Esophagus mucosa (tissue), 1 donor: Measurements from ENCODE around the gene PPM1M. TPM values are rescaled to one million over a fixed set of nuclear protein-coding genes. Genes with fewer than 3 reads are reported as not detected.
"Not testable (repeated sequence)": the region's sequence is repeated elsewhere in the genome, so short reads cannot be mapped to it uniquely, and the experiment has no call there.

Source experiments
- ATAC-seq: fragments of 200-7000 bp; cut with Tn5 transposase; one replicate; pipeline ENCODE4 v1.9.1; 2020
- total RNA-seq: library from RNA; stranded (reverse); gene quantifications from one replicate; pipeline ENCODE4 v1.2.4, GENCODE V29; 2023
- donor health status: DM: yes; HTN: yes; CAD: no.

The PPM1M gene
- total RNA-seq, 1 donor from 2014 or later = 9.5 TPM

DNA sequence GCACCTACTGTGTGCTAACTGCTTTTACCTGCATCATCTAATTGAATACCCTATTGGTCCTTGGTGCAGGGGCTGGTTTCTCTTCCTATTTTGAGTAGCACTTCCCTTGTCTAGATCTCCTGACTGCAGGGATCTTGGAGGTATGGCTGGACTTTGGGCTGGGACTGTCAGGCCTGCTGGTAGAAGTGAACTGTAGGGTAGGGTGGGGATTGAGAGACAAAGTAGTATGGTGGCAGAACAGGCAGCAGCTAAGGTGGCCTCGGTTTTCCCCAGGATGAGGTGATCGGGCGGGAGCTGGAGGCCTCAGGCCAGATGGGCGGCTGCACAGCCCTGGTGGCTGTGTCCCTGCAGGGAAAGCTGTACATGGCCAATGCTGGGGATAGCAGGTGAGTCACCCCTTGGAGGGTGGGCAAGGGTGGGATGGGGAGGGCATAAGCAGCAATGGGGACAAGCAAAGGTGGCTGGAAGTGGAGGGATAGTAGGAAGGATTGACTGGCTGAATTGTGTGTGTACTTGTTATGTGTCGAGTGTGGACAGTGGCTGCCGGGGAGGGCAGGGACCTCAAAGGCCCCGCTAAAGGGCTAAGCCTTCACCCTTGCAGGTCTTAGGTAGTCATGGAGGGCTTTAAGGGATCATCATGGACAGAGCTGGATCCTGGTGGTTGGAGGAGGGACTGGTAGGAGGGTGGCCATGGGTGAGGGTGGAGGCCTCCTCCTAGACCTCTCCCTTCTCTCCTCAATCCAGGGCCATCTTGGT lies 2.0 kb downstream of the PPM1M start:
- no peak for ATAC-seq

DNA sequence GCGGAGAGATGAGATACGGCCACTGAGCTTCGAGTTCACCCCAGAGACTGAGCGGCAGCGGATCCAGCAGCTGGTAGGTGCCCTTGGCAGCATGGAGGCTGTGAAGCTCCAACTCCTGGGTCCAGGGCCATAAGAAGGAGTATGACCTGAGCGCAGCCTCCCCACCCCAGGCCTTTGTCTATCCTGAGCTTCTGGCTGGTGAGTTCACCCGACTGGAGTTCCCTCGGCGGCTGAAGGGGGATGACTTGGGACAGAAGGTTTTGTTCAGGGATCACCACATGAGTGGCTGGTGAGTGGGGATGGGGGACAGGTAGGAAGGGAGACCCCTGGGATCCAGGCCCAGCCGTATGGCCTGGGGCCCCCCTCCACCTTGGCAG lies 2.6 kb downstream of the PPM1M start:
- ATAC-seq = no peak

DNA sequence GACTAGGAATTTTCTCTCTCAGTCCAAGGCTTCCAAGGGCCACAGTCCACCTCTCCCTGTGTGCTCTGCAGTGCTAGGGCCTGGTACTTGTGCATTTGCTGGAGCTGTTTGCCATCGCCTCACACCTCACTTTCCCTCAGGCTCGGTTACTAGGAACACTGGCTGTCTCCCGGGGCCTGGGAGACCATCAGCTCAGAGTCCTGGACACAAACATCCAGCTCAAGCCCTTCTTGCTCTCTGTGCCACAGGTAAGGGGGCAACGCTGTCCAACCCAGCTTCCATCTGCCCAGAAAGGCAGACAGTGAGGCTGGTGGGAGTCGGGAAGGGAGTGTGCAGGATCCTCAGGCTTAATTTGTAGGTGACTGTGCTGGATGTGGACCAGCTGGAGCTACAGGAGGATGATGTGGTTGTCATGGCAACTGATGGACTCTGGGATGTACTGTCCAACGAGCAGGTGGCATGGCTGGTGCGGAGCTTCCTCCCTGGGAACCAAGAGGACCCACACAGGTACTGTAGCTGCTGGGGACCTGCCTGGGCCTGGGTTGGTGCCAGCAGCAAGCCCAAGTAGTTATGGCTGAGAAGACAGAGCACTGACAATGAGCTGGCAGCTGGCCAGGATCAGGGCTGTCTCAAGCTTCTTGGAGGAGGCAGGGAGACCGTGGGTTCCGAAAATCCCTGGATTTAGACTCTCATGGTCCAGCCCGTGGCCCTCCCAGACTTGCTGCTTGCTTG lies 3.4 kb downstream of the PPM1M start:
- no peak for ATAC-seq

DNA sequence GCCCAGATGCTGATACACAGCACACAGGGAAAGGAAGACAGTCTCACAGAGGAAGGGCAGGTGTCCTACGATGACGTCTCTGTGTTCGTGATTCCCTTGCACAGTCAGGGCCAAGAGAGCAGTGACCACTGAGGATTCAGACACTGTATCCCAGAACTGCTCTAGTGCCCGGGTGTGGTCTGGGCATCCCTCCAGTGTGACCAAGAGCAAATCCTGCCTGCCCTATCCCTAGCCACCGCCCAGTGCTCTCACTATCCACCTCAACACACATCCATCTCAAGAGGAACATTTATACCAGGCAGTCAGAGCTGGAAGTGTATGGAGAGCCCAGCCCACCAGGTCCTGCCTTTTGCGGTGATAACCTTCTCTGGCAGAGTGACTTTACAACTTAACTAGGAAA lies 4.1 kb downstream of the PPM1M start:
- no peak for ATAC-seq

DNA sequence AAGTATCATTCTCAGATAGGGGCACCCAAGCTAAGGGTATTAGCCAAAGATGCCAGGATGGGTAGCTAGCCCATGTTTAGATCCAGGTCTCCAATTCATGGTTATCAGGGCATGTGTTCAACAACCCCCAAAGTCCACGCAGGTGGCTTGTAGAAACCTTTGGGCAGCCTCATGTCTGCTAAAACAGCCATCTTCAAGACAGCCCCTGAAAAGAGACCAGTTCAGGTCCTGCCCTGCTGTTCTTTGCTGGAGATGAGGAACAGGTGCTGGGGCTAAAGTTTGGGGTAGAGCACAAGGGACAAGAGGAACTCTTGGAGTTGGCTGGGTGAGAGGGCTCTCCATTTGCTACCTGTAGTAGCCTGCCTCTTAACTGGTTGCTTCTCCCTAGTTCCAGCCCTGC lies 4.6 kb downstream of the PPM1M start:
- ATAC-seq = no peak

DNA sequence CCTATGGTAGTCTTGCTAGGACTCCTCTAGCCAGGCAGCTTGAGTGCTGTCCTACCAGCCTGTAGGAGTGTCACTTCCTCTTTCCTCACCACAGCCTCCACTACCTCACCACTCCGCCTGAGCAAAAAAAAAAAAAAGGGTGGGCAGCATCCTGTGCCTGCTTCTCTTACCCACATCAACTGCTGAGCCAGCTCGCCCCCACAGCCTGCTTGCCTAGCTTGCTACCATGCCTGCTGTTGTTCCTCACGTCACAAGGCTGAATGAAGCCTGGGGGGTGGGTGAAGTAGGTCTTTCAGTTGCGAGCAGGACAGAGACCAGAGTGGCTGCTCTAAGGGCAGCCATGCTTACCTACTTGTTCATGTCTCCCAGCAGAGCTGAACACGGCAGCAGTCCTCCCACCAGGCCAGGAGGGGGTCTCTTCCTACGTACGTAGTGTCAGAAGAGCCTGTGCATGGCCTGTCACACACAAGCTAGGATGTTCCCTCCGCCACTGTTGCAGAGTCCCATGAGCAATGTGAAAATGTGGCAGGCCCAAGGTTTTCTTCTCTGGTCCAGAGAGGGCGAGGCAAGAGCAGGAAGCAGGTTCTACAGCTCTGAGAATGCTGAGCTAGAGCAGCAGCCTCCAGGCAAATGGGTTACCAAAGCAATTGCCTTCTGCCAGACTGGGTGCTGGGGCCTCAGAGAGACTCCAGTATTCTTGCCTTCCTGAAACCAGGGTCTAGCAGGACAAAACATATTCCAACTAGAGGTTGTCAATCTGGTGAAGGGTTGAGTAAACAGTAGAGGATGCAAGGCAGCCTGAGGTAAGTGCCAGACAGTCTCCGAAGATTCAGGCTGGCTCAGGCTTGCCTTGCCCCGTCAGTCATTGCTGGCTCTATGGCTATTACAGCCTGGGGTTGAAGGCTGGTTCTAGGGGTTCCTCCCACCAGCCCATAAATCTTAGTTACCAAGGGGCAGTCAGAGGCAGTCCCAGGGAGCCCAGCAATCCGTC lies 8.1 kb downstream of the PPM1M start:
- peak; percentile 76 for ATAC-seq

DNA sequence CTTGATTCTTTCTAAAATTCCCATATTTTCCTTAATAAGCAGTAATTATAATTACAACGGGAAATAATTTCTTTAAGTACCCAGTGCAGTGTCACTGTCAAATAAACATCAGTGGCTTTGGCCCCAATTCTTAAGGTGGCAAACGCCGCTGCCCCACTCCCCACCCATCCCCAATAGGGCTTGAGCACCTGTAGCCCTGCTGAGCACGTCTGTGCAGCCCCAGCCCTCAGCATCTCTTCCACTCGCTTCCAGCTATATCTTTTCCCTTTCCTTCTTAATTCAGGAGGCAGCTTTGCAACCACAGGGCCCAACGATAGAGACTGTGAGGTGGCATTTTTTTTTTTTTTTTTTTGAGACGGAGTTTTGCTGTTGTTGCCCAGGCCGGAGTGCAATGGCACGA lies 9.0 kb downstream of the PPM1M start:
- no peak for ATAC-seq

DNA sequence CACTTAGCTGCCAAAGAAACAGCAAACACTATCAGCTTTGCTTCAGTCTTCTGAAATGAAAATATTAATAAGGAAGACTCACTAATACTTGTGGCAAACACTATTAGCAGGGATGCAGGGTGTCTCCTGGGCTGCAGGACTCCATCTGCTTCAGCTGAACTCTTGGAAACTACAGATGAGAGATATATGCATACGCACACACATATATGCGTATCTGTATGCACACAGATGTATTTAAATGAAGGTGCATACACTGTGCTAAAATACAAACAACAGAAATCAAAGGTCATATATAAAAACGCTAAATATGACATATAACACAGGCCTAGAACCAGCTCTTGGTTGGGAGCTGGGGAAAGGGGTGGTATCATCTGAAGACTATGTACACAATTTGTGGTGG lies 10.6 kb downstream of the PPM1M start:
- ATAC-seq = no peak

DNA sequence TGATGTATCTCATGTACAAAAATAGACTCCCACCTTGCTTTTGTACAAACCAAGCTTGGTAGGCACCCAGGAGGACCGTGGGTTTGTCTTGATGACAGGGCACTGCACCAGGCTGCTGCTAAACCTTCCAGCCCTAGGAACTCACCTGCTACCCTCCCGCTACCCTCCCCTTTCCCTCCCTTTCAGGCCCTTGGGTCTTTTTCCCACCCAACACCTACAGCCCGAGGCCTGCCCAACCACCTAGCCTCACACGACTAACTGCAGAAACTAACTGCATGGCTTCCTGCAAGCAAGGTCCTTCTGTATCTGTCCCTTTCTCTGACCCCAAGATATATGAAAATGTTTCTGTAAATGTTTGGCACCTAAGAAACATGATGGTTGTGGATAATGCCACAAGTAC lies 11.1 kb downstream of the PPM1M start:
- ATAC-seq = no peak

DNA sequence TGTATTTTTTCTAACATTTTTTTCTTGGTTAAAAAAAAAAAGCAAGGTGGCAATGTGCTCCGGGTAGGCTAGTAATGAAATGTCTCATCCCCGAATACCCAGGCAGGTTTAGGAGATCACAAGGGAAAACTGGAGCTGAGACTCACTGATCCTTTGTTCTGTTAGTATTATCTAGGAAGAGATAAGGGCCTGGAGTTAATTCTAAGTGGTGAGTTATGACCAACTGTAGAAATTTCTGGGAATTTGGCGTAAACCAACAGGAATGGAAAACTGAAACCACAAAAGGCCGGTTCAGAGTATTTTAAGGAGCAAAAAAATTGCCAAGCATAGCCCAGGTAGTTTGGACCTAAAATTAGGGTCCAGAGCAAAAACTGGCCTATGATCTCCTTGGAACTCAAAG lies 12.4 kb downstream of the PPM1M start:
- no peak for ATAC-seq

DNA sequence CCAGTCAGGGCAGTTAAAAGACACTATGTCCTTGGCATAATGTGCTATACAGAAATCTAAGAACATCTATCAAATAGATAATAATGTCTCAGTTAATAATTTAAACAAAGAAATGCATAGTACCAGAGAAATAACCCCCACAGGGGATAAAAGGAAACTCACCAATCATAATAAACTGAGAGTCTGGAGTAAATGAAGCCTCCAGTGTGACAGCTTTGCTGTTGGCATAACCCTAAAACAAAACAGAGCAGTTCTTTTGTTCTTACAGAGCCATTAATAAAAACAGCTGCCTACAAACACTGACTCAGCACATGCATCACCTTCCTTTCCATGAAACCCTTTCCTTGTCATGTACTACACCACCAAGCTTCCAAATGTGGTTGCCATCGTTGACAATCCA lies 13.5 kb downstream of the PPM1M start:
- peak; percentile 70 for ATAC-seq

DNA sequence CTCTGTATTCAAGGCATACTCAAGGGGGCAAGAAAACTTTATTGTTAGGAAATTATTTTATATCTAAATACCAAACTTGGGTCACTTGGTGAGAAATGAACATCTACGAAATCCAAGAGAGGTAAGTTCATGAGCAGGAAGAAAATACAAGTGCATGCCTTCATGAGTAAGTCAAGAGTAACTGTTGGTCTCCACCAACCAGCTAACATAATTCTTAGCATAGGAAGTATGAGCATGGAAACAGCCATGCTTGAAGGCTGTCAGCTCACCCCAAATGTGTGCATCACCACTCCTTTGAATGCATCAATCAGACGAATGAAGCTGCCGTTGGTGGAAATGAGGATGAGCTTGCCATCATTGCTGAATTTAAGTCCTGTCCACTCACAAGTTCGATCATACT lies 13.9 kb downstream of the PPM1M start:
- no peak for ATAC-seq

DNA sequence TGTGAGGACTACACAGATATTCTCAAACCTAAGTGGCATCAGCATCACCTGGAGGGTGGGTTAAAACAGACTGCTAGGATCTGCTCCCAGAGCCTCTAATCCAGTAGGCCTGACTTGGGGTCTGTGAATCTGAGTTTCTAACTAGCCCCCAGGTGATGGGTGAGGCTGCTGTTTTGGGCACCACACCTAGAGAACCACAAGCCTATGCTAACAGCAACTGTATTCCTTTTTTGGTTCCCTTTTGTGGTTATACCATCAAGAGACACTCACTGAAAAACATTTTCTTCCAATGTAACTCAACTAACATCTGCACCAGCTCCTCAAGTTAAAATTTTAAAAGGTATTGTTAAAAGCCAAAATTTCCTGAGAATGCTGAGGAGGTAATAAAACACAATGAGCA lies 16.9 kb downstream of the PPM1M start:
- ATAC-seq = no peak

DNA sequence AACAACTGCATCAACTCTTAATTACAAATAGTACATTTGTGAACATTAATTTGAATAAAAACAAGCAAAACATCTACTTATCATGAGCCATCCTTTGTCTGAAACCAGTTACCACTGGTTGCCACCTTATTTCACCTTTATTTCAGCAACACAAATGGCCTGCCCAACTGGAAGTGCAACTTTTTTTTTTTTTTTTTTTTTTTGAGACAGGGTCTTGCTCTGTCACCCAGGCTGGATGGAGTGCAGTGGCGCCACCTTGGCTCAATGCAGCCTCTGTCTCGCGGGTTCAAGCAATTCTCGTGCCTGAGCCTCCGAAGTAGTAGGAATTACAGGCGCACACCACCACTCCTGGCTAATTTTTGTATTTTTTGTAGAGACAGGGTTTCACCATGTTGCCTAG lies 19.8 kb downstream of the PPM1M start:
- ATAC-seq = peak; percentile 50

DNA sequence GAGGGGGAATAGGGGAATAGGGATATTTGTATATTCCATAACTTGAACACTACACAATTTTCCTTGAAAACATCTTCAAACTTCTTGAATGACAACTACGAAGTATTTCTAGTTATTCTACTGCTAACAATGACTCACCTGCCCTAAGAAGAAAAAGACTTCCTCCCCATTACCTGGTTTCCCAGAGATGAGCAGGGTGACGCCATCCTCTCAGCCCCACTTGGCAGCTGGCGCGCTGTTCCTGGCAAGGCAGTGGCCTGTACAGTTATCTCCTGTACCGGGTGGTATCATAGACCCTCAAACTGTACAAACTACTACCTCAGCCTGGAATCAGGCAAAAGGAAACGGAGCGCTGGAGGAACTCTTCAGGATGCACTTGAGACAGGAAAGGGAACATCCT lies 22.5 kb downstream of the PPM1M start:
- peak; percentile 83 for ATAC-seq

DNA sequence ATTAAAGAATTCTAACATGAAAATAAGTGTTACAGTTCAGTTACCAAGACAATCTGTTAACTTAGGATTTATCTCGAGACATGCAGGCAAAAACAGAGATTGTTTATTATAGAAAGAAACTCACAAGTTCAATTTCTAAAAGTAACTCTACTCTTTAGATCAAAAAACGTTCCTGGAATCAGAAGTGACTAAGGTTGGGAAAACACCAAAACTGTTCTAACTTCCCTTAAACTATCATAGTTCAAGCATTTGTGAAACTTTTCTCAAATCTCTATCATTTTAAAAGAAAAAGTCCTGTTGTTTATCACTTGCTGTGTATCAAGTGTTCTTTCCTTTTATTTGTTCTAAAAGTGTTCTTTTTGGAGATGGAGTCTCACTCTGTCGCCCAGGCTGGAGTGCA lies 24.2 kb downstream of the PPM1M start:
- no peak for ATAC-seq

DNA sequence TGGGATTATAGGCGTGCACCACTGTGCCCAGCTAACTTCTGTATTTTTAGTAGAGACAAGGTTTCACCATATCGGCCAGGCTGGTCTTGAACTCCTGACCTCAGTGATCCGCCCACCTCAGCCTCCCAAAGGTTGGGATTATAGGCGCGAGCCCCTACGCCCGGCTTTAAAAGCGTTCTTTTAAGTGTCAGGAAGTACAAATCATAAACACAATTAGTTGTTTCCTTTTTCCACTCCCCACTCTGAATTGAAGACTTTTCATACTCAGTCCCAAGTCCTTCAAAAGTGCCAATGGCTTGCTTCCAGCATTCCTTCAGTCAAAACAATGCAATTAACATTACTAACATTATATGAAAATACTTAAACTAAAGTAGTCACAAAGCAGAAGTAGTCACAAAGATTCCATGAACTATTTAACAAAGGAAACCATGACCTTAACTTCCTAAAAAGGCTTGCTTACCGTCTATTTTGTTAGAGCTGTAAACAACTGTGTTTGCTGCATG lies 24.7 kb downstream of the PPM1M start:
- no peak for ATAC-seq

DNA sequence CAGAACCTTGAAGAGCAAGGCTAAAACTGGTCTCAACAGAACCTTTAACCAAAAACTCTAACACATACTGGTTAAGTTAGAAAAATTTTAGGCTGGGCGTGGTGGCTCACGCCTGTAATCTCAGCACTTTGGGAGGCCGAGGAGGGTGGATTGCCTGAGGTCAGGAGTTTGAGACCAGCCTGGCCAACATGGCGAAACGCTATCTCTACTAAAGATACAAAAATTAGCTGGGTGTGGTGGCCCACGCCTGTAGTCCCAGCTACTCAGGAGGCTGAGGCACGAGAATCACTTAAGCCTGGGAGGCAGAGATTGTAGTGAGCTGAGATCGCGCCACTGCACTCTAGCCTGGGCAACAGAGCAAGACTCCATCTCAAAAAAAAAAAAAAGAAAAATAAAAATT lies 26.6 kb downstream of the PPM1M start:
- not testable (repeated sequence) for ATAC-seq

DNA sequence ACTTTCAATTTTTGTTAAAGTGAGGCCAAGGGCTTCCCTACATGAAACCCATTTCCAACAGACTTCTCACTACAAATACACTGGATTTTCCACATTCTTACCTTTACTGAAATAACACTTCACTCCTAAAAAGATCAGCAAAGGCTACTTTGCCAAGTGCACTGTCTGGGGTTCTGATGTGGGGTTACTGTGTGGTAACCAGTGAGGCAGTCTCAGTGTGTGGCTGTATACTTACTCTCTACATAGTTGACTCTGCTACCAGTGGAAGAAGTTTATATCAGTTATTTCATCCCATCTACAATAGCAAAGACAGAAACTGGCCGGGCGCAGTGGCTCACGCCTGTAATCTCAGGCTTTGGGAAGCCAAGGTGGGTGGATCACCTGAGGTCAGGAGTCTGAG lies 27.3 kb downstream of the PPM1M start:
- no peak for ATAC-seq

DNA sequence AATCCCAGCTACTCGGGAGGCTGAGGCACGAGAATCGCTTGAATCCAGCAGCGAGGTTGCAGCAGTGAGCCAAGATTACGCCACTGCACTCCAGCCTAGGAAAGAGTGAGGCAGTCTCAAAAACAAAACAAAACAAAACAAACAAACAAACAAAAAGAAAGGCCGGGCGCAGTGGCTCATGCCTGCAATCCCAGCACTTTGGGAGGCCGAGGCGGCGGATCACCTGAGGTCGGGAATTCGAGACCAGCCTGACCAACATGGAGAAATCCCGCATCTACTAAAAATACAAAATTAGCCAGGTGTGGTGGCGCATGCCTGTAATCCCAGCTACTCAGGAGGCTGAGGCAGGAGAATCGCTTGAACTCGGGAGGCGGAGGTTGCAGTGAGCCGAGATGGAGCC lies 29.2 kb downstream of the PPM1M start:
- not testable (repeated sequence) for ATAC-seq

DNA sequence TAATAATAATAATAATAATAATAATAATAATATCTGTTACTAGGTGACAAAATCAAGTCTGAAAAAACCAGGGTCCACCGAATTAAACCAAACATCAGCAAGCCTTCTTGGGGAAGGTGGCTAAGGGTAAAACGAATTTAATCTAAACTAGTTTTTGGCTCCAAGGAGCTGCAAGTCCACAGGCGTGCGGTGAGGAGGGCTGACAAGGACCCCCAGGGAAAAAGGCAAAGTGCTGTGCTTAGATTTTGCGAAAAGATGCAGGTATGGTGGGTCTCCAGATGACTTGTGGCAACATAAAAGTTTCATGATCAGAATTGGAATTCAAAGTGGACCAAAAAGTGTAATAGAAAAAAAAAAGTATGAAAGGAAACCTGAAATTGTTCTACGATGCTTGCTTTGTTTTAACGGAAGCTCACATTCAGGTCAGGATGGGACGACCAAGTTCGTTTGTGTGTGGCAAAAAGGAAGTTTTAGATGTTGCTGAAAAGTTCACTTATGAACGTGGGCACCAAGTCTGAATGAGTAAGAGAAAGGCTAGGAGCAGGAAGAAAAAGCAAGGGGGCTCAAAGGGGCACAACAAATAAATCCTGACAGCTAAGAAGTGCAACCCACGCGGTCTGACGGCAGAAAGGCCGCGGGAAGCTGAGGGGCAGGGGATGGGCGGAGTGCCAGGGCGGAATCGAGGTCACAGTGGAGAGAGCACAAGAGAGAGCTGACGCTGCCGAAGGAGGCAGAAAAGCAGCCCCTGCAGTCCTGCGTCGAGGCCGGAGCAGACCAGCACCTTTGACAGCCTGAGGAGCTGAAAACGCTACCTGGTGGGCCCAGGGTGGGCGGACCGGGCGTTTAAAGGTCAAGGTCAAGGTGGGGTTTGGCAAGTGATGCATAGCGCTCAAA lies 31.8 kb downstream of the PPM1M start:
- peak; percentile 45 for ATAC-seq

DNA sequence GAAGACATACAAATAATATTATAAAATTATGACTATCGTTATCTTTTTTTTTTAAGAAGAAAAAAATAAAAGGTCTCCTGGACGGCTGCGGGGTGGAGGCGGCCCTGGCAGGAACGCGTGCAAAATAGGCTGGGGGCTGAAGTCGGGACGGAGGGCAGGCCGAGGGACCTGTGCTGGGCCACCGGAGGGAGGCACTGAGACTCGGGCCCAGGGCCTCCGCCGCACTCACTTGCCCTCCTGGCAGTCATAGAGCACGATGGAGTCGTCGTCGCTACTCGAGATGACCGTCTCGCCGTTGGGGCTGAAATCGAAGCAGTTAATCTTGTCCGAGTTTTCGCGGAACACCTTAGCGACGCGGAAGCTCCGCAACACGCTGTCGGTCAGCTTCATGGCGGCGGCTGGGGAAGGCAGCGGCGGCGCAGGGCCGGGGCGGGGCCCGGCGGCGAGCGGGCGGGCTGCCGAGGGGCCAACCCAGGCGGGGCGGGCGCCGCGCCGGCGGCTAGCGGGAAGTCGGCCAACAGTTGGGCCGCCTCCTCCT lies 32.5 kb downstream of the PPM1M start:
- ATAC-seq = peak; percentile 68
